Large intestine (tissue), 3 donors: ENCODE data around the gene ARPP19. TPM values are rescaled to one million over a fixed set of nuclear protein-coding genes. Genes with fewer than 3 reads are reported as not detected.

ENCODE experiments used
- DNase-seq, 2 donors: peaks; one replicate each; pipeline versions ENCODE4 v3.0.0 to v3.0.0-alpha.2; 2013
- H3K27ac ChIP-seq: one replicate; pipeline ENCODE4 v1.5.1; 2013; ENCODE audit warnings: low read length
- H3K27me3 ChIP-seq: 2 replicates; pipeline ENCODE4 v1.6.1; 2013; ENCODE audit warnings: low read length; ENCODE audit not compliant: control insufficient read depth, insufficient read depth
- H3K36me3 ChIP-seq: 2 replicates; pipeline ENCODE4 v1.6.1; 2013; ENCODE audit warnings: low read length; ENCODE audit not compliant: control insufficient read depth, insufficient read depth
- H3K4me1 ChIP-seq: one replicate; pipeline ENCODE4 v1.6.1; 2013; ENCODE audit warnings: low read length; ENCODE audit not compliant: control insufficient read depth, insufficient read depth
- H3K4me3 ChIP-seq: one replicate; pipeline ENCODE4 v1.5.1; 2013; ENCODE audit warnings: low read length
- H3K9me3 ChIP-seq: one replicate; pipeline ENCODE4 v1.6.1; 2013; ENCODE audit warnings: mild to moderate bottlenecking, low read depth, low read length, moderate library complexity; ENCODE audit not compliant: control insufficient read depth
- WGBS: methylation state at CpG from one replicate; pipeline ENCODE4 v1.1.5; 2013; ENCODE audit warnings: low lambda C conversion rate; ENCODE audit not compliant: insufficient coverage; 5-methylcytosine and 5-hydroxymethylcytosine counted together
- polyA plus RNA-seq: library from polyadenylated mRNA; unstranded; fragments of 120-200 nt; gene quantifications from one replicate; pipeline ENCODE4 v1.2.1, GENCODE V29; 2013

Gene ARPP19
- polyA plus RNA-seq, 1 donor, result 65.4 TPM

- Histone ChIP-seq H3K4me3 (peak overlapping the region; percentile 42), H3K27me3 (peaks cover 63% of the 10 kb centered on the region), H3K27ac (no peak overlapping the region), H3K4me1 (peaks cover 7% of the 10 kb centered on the region), H3K36me3 (no peaks in the 10 kb centered on the region), H3K9me3 (no peaks in the 10 kb centered on the region)
- peak in 1 of 2 donors; percentile 22 for DNase-seq
- no CpG with 5 or more reads among the region's 32 CpGs for WGBS
Observed at GRCh38 chr15:52527911-52528563, 40.8 kb downstream of the ARPP19 start.

GRCh38 chr15:52527196-52527910, 41.5 kb downstream of the ARPP19 start:
- WGBS, result 94% methylated on average over 2 of the region's 7 CpGs
- Histone ChIP-seq H3K4me1 (peaks cover 7% of the 10 kb centered on the region), H3K36me3 (no peaks in the 10 kb centered on the region), H3K27ac (no peak overlapping the region), H3K9me3 (no peaks in the 10 kb centered on the region), H3K4me3 (no peak overlapping the region), H3K27me3 (peaks cover 58% of the 10 kb centered on the region)
- no peak for DNase-seq

GRCh38 chr15:52524223-52525136, 44.4 kb downstream of the ARPP19 start:
- Histone ChIP-seq H3K36me3 (no peaks in the 10 kb centered on the region), H3K9me3 (no peaks in the 10 kb centered on the region), H3K27me3 (peaks cover 43% of the 10 kb centered on the region), H3K4me3 (no peak overlapping the region), H3K4me1 (peaks cover 3% of the 10 kb centered on the region), H3K27ac (no peak overlapping the region)
- no CpG with 5 or more reads among the region's 4 CpGs for WGBS
- no peak for DNase-seq

DNA sequence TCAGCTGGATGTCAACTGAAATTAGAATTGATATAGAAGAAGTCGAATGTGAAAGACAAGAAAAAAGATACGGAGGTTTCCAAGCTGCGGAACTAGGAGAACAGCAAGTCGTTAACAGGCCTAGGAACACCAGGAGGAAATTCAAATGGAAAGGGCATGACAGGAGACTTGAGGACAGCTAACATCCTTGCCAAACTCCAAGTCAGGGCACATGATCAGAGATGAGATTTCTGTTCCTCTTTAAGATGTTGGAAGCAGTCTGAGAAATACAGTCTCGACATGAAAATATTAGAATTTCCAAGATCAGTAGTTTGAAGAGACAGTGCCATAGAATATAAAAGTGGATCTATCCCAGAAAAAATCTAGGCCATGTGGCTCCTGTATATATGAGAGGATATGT, 45.2 kb downstream of the ARPP19 start:
- H3K9me3 ChIP-seq, result no peaks in the 10 kb centered on the region
- H3K27me3 ChIP-seq, result peaks cover 40% of the 10 kb centered on the region
- WGBS, result 77% methylated on average over 4 of the region's 5 CpGs
- H3K36me3 ChIP-seq, result no peaks in the 10 kb centered on the region
- H3K4me3 ChIP-seq, result no peak overlapping the region
- DNase-seq, result no peak
- H3K4me1 ChIP-seq, result no peaks in the 10 kb centered on the region
- no peak overlapping the region for H3K27ac ChIP-seq

DNA sequence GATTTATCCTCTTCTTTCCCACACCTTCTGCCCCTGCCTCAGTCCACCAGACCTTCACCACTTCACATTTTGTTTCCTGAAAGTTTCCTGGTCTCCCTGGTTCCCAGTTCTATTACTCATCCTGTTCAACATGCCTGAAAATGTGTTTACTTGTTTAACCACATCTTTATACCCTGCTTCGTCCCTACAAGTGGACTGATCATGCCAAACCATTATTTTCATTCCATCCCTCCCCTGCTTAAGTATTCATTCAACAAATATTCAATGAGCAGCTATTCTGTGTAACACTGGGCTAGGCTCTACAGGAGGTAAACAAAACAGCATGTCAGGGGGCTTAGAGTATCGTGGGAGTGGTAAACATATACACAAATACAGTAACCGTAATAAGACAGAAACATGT, 45.6 kb downstream of the ARPP19 start:
- H3K27me3 ChIP-seq, result peaks cover 37% of the 10 kb centered on the region
- H3K27ac ChIP-seq, result no peak overlapping the region
- H3K4me3 ChIP-seq, result no peak overlapping the region
- no peaks in the 10 kb centered on the region for H3K4me1 ChIP-seq
- 74% methylated on average over 3 of the region's 3 CpGs for whole genome bisulfite sequencing
- no peaks in the 10 kb centered on the region for H3K9me3 ChIP-seq
- no peak for DNase-seq
- H3K36me3 ChIP-seq, result no peaks in the 10 kb centered on the region

- H3K27ac ChIP-seq, result no peak overlapping the region
- no peak for DNase-seq
- WGBS, result 83% methylated on average over 2 of the region's 3 CpGs
- no peaks in the 10 kb centered on the region for H3K4me1 ChIP-seq
- no peak overlapping the region for H3K4me3 ChIP-seq
- H3K27me3 ChIP-seq, result peaks cover 24% of the 10 kb centered on the region
- H3K9me3 ChIP-seq, result no peaks in the 10 kb centered on the region
- H3K36me3 ChIP-seq, result no peaks in the 10 kb centered on the region
Observed at GRCh38 chr15:52521682-52522081, 47.1 kb downstream of the ARPP19 start.

GRCh38 chr15:52520421-52520820, 48.4 kb downstream of the ARPP19 start:
- Histone ChIP-seq H3K9me3 (no peaks in the 10 kb centered on the region), H3K27me3 (peaks cover 15% of the 10 kb centered on the region), H3K27ac (no peak overlapping the region), H3K4me3 (no peak overlapping the region), H3K36me3 (no peaks in the 10 kb centered on the region), H3K4me1 (no peaks in the 10 kb centered on the region)
- no peak for DNase-seq

DNA sequence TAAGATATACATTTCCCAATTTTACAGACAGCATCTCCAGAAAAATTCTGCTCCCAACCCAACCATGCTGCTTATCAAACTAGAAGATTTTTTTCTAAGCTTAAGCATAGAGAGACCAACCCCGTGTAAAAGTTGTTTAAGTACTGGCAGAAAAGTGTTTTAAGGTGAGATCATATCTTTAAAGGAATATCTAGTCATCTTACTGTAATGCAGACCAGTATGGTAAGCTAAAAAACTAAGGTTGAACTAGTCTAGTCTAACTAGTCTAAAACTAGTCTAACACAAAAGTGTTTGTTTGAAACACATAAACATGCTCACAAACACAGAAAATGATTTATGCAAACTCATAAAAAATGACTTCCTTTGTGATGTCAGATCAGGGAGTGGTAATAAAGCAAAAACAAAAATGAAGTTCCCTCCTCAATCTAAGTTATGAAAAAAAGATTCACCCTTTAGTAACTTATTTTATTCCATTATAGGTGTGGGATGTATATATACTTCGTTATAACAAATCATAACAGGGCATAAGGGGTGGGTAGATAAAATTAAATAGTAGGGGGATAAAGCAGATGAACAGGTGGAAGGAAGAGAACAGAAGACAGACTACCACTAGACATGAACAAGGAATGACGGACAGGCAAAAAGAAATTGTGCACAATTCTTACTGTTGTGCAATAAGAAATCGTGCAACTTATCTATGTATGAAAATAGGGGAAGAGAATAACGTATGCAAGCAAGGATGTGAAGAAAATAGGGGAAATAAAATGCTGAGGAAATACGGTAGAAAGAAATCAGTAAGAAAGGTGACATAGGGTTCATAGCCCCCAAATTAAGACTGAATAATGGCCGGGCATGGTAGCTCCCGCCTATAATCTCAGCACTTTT, 50.1 kb downstream of the ARPP19 start:
- no peak for DNase-seq
- no peak overlapping the region for H3K27ac ChIP-seq
- H3K27me3 ChIP-seq, result peaks cover 12% of the 10 kb centered on the region
- H3K9me3 ChIP-seq, result no peaks in the 10 kb centered on the region
- WGBS, result 92% methylated on average over 5 of the region's 8 CpGs
- H3K4me1 ChIP-seq, result no peaks in the 10 kb centered on the region
- no peak overlapping the region for H3K4me3 ChIP-seq
- no peaks in the 10 kb centered on the region for H3K36me3 ChIP-seq

GRCh38 chr15:52517014-52517413, 51.8 kb downstream of the ARPP19 start:
- DNase-seq, result no peak
- no peaks in the 10 kb centered on the region for H3K9me3 ChIP-seq
- no peak overlapping the region for H3K4me3 ChIP-seq
- H3K27me3 ChIP-seq, result peaks cover 8% of the 10 kb centered on the region
- no peak overlapping the region for H3K27ac ChIP-seq
- H3K36me3 ChIP-seq, result no peaks in the 10 kb centered on the region
- WGBS, result no CpG with 5 or more reads among the region's 1 CpG
- H3K4me1 ChIP-seq, result no peaks in the 10 kb centered on the region

- no peaks in the 10 kb centered on the region for H3K4me1 ChIP-seq
- H3K4me3 ChIP-seq, result no peak overlapping the region
- WGBS, result 100% methylated on average over 1 of the region's 2 CpGs
- no peaks in the 10 kb centered on the region for H3K9me3 ChIP-seq
- no peaks in the 10 kb centered on the region for H3K36me3 ChIP-seq
- H3K27ac ChIP-seq, result no peak overlapping the region
- H3K27me3 ChIP-seq, result no peaks in the 10 kb centered on the region
- DNase-seq, result no peak
Observed at GRCh38 chr15:52515343-52515742, 53.5 kb downstream of the ARPP19 start.
